Breast epithelium (tissue), 3 donors: Measurements from ENCODE around the gene COL18A1.

Source experiments
- CTCF ChIP-seq, 3 donors: fragments of 450-650 bp; IDR thresholded peaks; one replicate each; pipeline ENCODE4 v1.5.1; 2016 to 2017; ENCODE audit warnings: antibody characterized with exemption in 3 of 3, mild to moderate bottlenecking in 3 of 3, moderate library complexity in 3 of 3
- POLR2A ChIP-seq: fragments of 450-650 bp; IDR thresholded peaks from one replicate; pipeline ENCODE4 v1.6.1; 2016; ENCODE audit warnings: antibody characterized with exemption, mild to moderate bottlenecking, moderate library complexity

- no peak for TF ChIP-seq CTCF (IDR thresholded peaks at IDR 0.05)
- TF ChIP-seq POLR2A: no peak
Measured at GRCh38 chr21:45492765-45493164, 87.8 kb downstream of the COL18A1 start.
